Measurements from ENCODE around the gene TTI1. TPM values are rescaled to one million over a fixed set of nuclear protein-coding genes. Genes with fewer than 3 reads are reported as not detected.
A peak's percentile ranks its signal among the peaks of the same experiment; 100 is the strongest.

TTI1 gene
- total RNA-seq, 1 donor, result 14.8 TPM

GRCh38 chr20:38031957-38032356, 1.3 kb downstream of the TTI1 start:
- Histone ChIP-seq H3K4me1 (ENCODE audit: insufficient read depth, low read length) (peaks cover 22% of the 10 kb centered on the region), H3K27me3 (ENCODE audit: insufficient read depth, low read length) (no peaks in the 10 kb centered on the region), H3K27ac (ENCODE audit: low read depth, low read length) (no peak overlapping the region), H3K9me3 (ENCODE audit: low read depth, low read length) (no peaks in the 10 kb centered on the region), H3K79me2 (ENCODE audit: insufficient read depth, low read length) (peaks cover 97% of the 10 kb centered on the region), H3K4me2 (ENCODE audit: insufficient read depth, low read length) (peak overlapping the region; percentile 87), H3K4me3 (ENCODE audit: insufficient read depth, low read length) (no peak overlapping the region), H2AFZ (ENCODE audit: low read length) (no peak overlapping the region), H3K36me3 (ENCODE audit: insufficient read depth, low read length) (peaks cover 8% of the 10 kb centered on the region), H4K20me1 (ENCODE audit: insufficient read depth, low read length) (peaks cover 6% of the 10 kb centered on the region)
- no peak for DNase-seq (ENCODE audit: insufficient read length, low spot score, missing footprints)
- TF ChIP-seq CTCF (IDR thresholded peaks at IDR 0.05; ENCODE audit: extremely low read depth, low read depth, low read length), result no peak

- DNase-seq (ENCODE audit: insufficient read length, low spot score, missing footprints), result no peak
- no peak for TF ChIP-seq CTCF (IDR thresholded peaks at IDR 0.05; ENCODE audit: extremely low read depth, low read depth, low read length)
- Histone ChIP-seq H3K36me3 (ENCODE audit: insufficient read depth, low read length) (no peaks in the 10 kb centered on the region), H3K27me3 (ENCODE audit: insufficient read depth, low read length) (no peaks in the 10 kb centered on the region), H2AFZ (ENCODE audit: low read length) (no peak overlapping the region), H3K4me3 (ENCODE audit: insufficient read depth, low read length) (no peak overlapping the region), H3K4me1 (ENCODE audit: insufficient read depth, low read length) (peaks cover 16% of the 10 kb centered on the region), H3K9me3 (ENCODE audit: low read depth, low read length) (no peaks in the 10 kb centered on the region), H3K79me2 (ENCODE audit: insufficient read depth, low read length) (peaks cover 97% of the 10 kb centered on the region), H3K27ac (ENCODE audit: low read depth, low read length) (no peak overlapping the region), H3K4me2 (ENCODE audit: insufficient read depth, low read length) (no peak overlapping the region), H4K20me1 (ENCODE audit: insufficient read depth, low read length) (peaks cover 2% of the 10 kb centered on the region)
These were observed 3.8 kb downstream of the TTI1 start for GRCh38 chr20:38029453-38029852.

GRCh38 chr20:38024496-38024895, 8.8 kb downstream of the TTI1 start:
- Histone ChIP-seq H3K36me3 (ENCODE audit: insufficient read depth, low read length) (no peaks in the 10 kb centered on the region), H3K27ac (ENCODE audit: low read depth, low read length) (no peak overlapping the region), H3K4me1 (ENCODE audit: insufficient read depth, low read length) (peaks cover 27% of the 10 kb centered on the region), H3K27me3 (ENCODE audit: insufficient read depth, low read length) (no peaks in the 10 kb centered on the region), H3K79me2 (ENCODE audit: insufficient read depth, low read length) (peaks cover 80% of the 10 kb centered on the region), H3K4me3 (ENCODE audit: insufficient read depth, low read length) (no peak overlapping the region), H3K4me2 (ENCODE audit: insufficient read depth, low read length) (no peak overlapping the region), H3K9me3 (ENCODE audit: low read depth, low read length) (no peaks in the 10 kb centered on the region), H2AFZ (ENCODE audit: low read length) (peak overlapping the region; percentile 26), H4K20me1 (ENCODE audit: insufficient read depth, low read length) (peaks cover 7% of the 10 kb centered on the region)
- no peak for TF ChIP-seq CTCF (IDR thresholded peaks at IDR 0.05; ENCODE audit: extremely low read depth, low read depth, low read length)
- DNase-seq (ENCODE audit: insufficient read length, low spot score, missing footprints), result no peak

GRCh38 chr20:38023181-38024001, 9.9 kb downstream of the TTI1 start:
- Histone ChIP-seq H3K4me2 (ENCODE audit: insufficient read depth, low read length) (peak overlapping the region; percentile 45), H3K36me3 (ENCODE audit: insufficient read depth, low read length) (peaks cover 7% of the 10 kb centered on the region), H3K4me1 (ENCODE audit: insufficient read depth, low read length) (peaks cover 27% of the 10 kb centered on the region), H3K9me3 (ENCODE audit: low read depth, low read length) (no peaks in the 10 kb centered on the region), H3K27ac (ENCODE audit: low read depth, low read length) (peak overlapping the region; percentile 3), H3K79me2 (ENCODE audit: insufficient read depth, low read length) (peaks cover 79% of the 10 kb centered on the region), H3K27me3 (ENCODE audit: insufficient read depth, low read length) (no peaks in the 10 kb centered on the region), H4K20me1 (ENCODE audit: insufficient read depth, low read length) (peaks cover 7% of the 10 kb centered on the region), H2AFZ (ENCODE audit: low read length) (no peak overlapping the region), H3K4me3 (ENCODE audit: insufficient read depth, low read length) (no peak overlapping the region)
- peak; percentile 72 for DNase-seq (ENCODE audit: insufficient read length, low spot score, missing footprints)
- TF ChIP-seq CTCF (IDR thresholded peaks at IDR 0.05; ENCODE audit: extremely low read depth, low read depth, low read length), result no peak

All from osteoblast (primary cell).